Thyroid gland (tissue), 4 donors: Measurements from ENCODE around the gene TNFAIP8. TPM values are rescaled to one million over a fixed set of nuclear protein-coding genes. Genes with fewer than 3 reads are reported as not detected.
"Not testable (repeated sequence)": the region's sequence is repeated elsewhere in the genome, so short reads cannot be mapped to it uniquely, and the experiment has no call there.

Experiments used
- DNase-seq, 2 donors: peaks; one replicate each; pipeline ENCODE4 v3.0.0-alpha.2; 2019
- H3K27ac ChIP-seq, 3 donors: fragments of 200-600 bp; sonication (generic); 1 replicate in 2 of 3; 2 replicates in 1 of 3; pipeline ENCODE4 v1.5.1; 2016 to 2019; ENCODE audit warnings: mild to moderate bottlenecking in 1 of 3, moderate library complexity in 1 of 3
- H3K27me3 ChIP-seq: fragments of 200-600 bp; sonication (generic); one replicate; pipeline ENCODE4 v1.5.1; 2019
- H3K36me3 ChIP-seq, 2 donors: fragments of 200-600 bp; sonication (generic); one replicate each; pipeline ENCODE4 v1.5.1; 2016 to 2019
- H3K4me1 ChIP-seq, 2 donors: fragments of 200-600 bp; sonication (generic); one replicate each; pipeline ENCODE4 v1.5.1; 2017 to 2019
- H3K4me3 ChIP-seq, 3 donors: fragments of 200-600 bp; sonication (generic); replicated peaks in 1 of 3; 1 replicate in 2 of 3; 2 replicates in 1 of 3; pipeline ENCODE4 v1.5.1; 2016; ENCODE audit warnings: mild to moderate bottlenecking in 1 of 3
- H3K9me3 ChIP-seq: fragments of 200-600 bp; sonication (generic); one replicate; pipeline ENCODE4 v1.5.1; 2017
- CTCF ChIP-seq, 6 experiments: fragments of 200-600 bp in 3 of 6; fragments of 450-650 bp in 3 of 6; sonication (generic) in 3 of 6; IDR thresholded peaks; one replicate each; pipeline ENCODE4 v1.5.1; 2016 to 2019; ENCODE audit warnings: antibody characterized with exemption in 6 of 6, mild to moderate bottlenecking in 2 of 6, inconsistent platforms in 1 of 6, moderate library complexity in 1 of 6
- POLR2A ChIP-seq, 2 donors: fragments of 450-650 bp; IDR thresholded peaks; one replicate each; pipeline ENCODE4 v1.6.1; 2017; ENCODE audit warnings: antibody characterized with exemption in 2 of 2, mild to moderate bottlenecking in 2 of 2, moderate library complexity in 1 of 2
- WGBS, 2 donors: methylation state at CpG; one replicate each; pipeline ENCODE4 v1.1.5; 2017; 5-methylcytosine and 5-hydroxymethylcytosine counted together
- intact Hi-C: fragments of 100-400 bp; cut with DNase I; formaldehyde crosslinking; loops from one replicate; pipeline ENCODE4 v1.15.1; 2023
- small RNA-seq: library from RNA; depleted of rRNA; stranded (forward); fragments of <200 nt; gene quantifications from one replicate; pipeline ENCODE3, GENCODE V24; 2016
- total RNA-seq, 4 donors: library from RNA; depleted of rRNA; stranded (reverse); fragments of >200 nt; gene quantifications; one replicate each; pipeline ENCODE4 v1.2.3, GENCODE V29; 2016

The TNFAIP8 gene
- total RNA-seq, 4 donors from 2014 or later = 15.7 to 36.8 (median 33.6) TPM

GRCh38 chr5:119439140-119439631 is 83.4 kb downstream of the TNFAIP8 start:
- Histone ChIP-seq H3K27ac (no peak overlapping the region), H3K27me3 (no peaks in the 10 kb centered on the region), H3K9me3 (no peaks in the 10 kb centered on the region), H3K4me3 (no peak overlapping the region), H3K36me3 (no peaks in the 10 kb centered on the region), H3K4me1 (peaks cover 0 to 4% of the 10 kb centered on the region in 2 donors)
- intact Hi-C loops = no loop called here
- WGBS, 2 donors = 72 to 81% methylated on average over 8 of the region's 8 CpGs
- TF ChIP-seq POLR2A (IDR thresholded peaks at IDR 0.05) (no peak), CTCF (IDR thresholded peaks at IDR 0.05) (no peak)
- peak; percentile 42 to 54 for DNase-seq

DNA sequence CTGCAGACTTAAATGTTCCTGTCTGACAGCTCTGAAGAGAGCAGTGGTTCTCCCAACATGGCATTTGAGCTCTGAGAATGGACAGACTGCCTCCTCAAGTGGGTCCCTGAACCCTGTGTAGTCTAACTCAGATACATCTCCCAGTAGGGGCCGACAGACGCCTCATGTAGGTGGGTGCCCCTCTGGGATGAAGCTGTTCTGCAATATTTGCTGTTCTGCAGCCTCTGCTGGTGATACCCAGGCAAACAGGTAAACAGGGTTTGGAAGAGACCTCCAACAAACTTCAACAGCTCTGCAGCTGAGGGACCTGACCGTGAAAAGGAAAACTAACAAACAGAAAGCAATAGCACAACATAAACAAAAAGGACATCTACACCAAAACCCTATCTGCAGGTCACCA is 83.8 kb downstream of the TNFAIP8 start:
- H3K27ac ChIP-seq, H3K9me3 ChIP-seq, H3K36me3 ChIP-seq, H3K27me3 ChIP-seq, DNase-seq, intact Hi-C loops, H3K4me3 ChIP-seq, H3K4me1 ChIP-seq: not testable (repeated sequence)
- 75 to 95% methylated on average over 3 of the region's 3 CpGs for WGBS, 2 donors

- DNase-seq, H3K36me3 ChIP-seq, H3K27me3 ChIP-seq, intact Hi-C loops, H3K4me1 ChIP-seq, H3K27ac ChIP-seq, H3K9me3 ChIP-seq, H3K4me3 ChIP-seq: not testable (repeated sequence)
- 90 to 93% methylated on average over 4 of the region's 4 CpGs for WGBS, 2 donors
Measured at GRCh38 chr5:119444643-119445042, 88.8 kb downstream of the TNFAIP8 start.

GRCh38 chr5:119445544-119445943 is 89.7 kb downstream of the TNFAIP8 start:
- Histone ChIP-seq H3K27ac (no peak overlapping the region), H3K36me3 (no peaks in the 10 kb centered on the region), H3K9me3 (no peaks in the 10 kb centered on the region), H3K4me1 (no peaks in the 10 kb centered on the region), H3K27me3 (no peaks in the 10 kb centered on the region), H3K4me3 (no peak overlapping the region)
- WGBS, 2 donors = 65 to 82% methylated on average over 13 of the region's 13 CpGs
- no peak for DNase-seq
- intact Hi-C loops = no loop called here
- TF ChIP-seq POLR2A (IDR thresholded peaks at IDR 0.05) (no peak), CTCF (IDR thresholded peaks at IDR 0.05) (no peak)

Small RNA genes lying within 50 kb of the gene (small RNA-seq; reads per million reads assigned to genes)
- gene RN7SL174P (not detected), gene RNA5SP190 (0.28 reads per million)

Other genes with a start within 250 kb of the TNFAIP8 start
- gene HSD17B4, start 96.5 kb downstream of the TNFAIP8 start, total RNA-seq = 100 to 1,000 TPM; 334 to 615 (median 467) TPM